ENCODE results near the gene MED13L. TPM values are rescaled to one million over a fixed set of nuclear protein-coding genes. Genes with fewer than 3 reads are reported as not detected.

Gene MED13L
- total and polyA plus RNA-seq, 2 of the 4 experiments (the other 2 are of a cell fraction), result 17.9 to 49.1 TPM

DNA sequence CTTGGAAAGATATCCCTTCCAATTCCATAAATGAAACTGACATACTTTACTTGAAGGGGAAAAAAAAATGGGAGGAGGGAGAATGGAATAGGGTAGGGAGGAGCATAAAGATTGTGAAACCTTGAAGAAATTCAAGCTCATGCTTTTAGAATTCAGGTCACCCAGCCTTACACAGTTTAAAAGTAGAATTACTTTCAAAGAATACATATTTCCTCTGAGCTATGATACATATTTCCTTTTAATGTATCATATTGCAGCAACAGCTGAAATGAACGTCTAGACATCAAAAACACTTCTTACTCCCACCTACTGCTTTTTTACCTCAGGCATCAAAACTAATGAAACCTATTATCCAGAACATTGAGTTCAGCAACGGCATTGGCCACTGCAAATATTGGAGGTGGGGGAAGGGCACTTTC is 156.0 kb downstream of the MED13L start:
- peak overlapping the region; percentile 37; the same call in 1 of the 2 replicates for H3K27ac ChIP-seq (ENCODE audit: insufficient read depth, low read length)
- no peaks in the 10 kb centered on the region for H3K36me3 ChIP-seq (ENCODE audit: control insufficient read depth, insufficient read depth, low read length)
- H4K5ac ChIP-seq (ENCODE audit: low read depth, low read length), result no peak overlapping the region; the same call in 1 of the 2 replicates
- H3K56ac ChIP-seq (ENCODE audit: extremely low read depth, insufficient read depth, low read length), result no peak overlapping the region
- H3K9me1 ChIP-seq (ENCODE audit: insufficient read depth, low read length), result peaks cover 13% of the 10 kb centered on the region
- H3K23ac ChIP-seq (ENCODE audit: low read depth, low read length), result 0 out of 2 replicates have a peak overlapping the region, but pooled peaks have one; percentile 38
- H3K14ac ChIP-seq (replicated peaks; ENCODE audit: low read depth, low read length), result peak overlapping the region; percentile 25; the same call in 1 of the 2 replicates
- peaks cover 71% of the 10 kb centered on the region for H4K20me1 ChIP-seq (ENCODE audit: insufficient read depth, low read length)
- peak overlapping the region; percentile 78; the same call in 1 of the 2 replicates for H3K4me2 ChIP-seq (ENCODE audit: low read depth, low read length)
- no peak overlapping the region for H4K8ac ChIP-seq (ENCODE audit: low read depth in 2 of 2, low read length in 2 of 2)
- no peak overlapping the region for H2AK9ac ChIP-seq (replicated peaks; ENCODE audit: low read depth, low read length, poor library complexity)
- peaks cover 33 to 72% of the 10 kb centered on the region in 2 experiments for H3K79me1 ChIP-seq (ENCODE audit: low read depth in 1 of 2, low read length in 2 of 2)
- peak overlapping the region; percentile 67; the same call in 1 of the 2 replicates for H3K18ac ChIP-seq (ENCODE audit: low read depth, low read length)
- CTCF ChIA-PET, result no interaction called here
- H2AK5ac ChIP-seq (ENCODE audit: low read depth, low read length), result peak overlapping the region; percentile 61; the same call in 1 of the 2 replicates
- dilution Hi-C loops (cut with HindIII; ENCODE audit: low sequenced_read_pairs, unreplicated experiment) (no loop called here), in situ Hi-C loops (cut with MboI; ENCODE audit: low sequenced_read_pairs) (no loop called here), intact Hi-C loops (cut with micrococcal nuclease) (no loop called here)
- 0 out of 2 replicates have a peak overlapping the region, but pooled peaks have one; percentile 35 for H3K9ac ChIP-seq (ENCODE audit: low read depth, low read length)
- H3K27me3 ChIP-seq (ENCODE audit: control insufficient read depth, insufficient read depth, low read length), result no peaks in the 10 kb centered on the region
- H2BK120ac ChIP-seq (ENCODE audit: low read depth, low read length), result no peak overlapping the region
- BruUV-seq (replicated peaks), result no TSS peak
- POLR2A ChIA-PET (ENCODE audit: unreplicated experiment), result no interaction called here
- H2BK20ac ChIP-seq (ENCODE audit: low read depth, low read length), result peak overlapping the region; percentile 17; the same call in 1 of the 2 replicates
- H3K4ac ChIP-seq (ENCODE audit: low read depth, low read length), result no peak overlapping the region; the same call in 1 of the 2 replicates
- no peak overlapping the region for H2BK5ac ChIP-seq (ENCODE audit: low read depth, low read length, poor library complexity, severe bottlenecking)
- no peak overlapping the region for H3K4me3 ChIP-seq (ENCODE audit: insufficient read depth, low read depth, low read length)
- TF ChIP-seq CEBPB (IDR thresholded peaks at IDR 0.05; ENCODE audit: low read depth, low read length) (peak; percentile 82), MAZ (IDR thresholded peaks at IDR 0.05; ENCODE audit: borderline replicate concordance, low read depth, low read length) (no peak), MAFK (IDR thresholded peaks at IDR 0.05; ENCODE audit: low read depth, low read length) (no peak)
- DNase-seq (peak; percentile 60), ATAC-seq (ENCODE audit: low read depth) (peak; percentile 60; the same call in 1 of the 2 replicates)
- no peaks in the 10 kb centered on the region for H3K9me3 ChIP-seq (ENCODE audit: control insufficient read depth, insufficient read depth, low read length)
- H4K91ac ChIP-seq (ENCODE audit: insufficient read depth, low read depth, low read length), result no peak overlapping the region
- H2BK15ac ChIP-seq (ENCODE audit: low read depth, low read length), result no peak overlapping the region; the same call in 2 of the 3 replicates
- H3K4me1 ChIP-seq (ENCODE audit: control insufficient read depth, insufficient read depth, low read length), result peaks cover 14% of the 10 kb centered on the region
- no CpG with 5 or more reads among the region's 2 CpGs for WGBS, 2 experiments (ENCODE audit: extremely low coverage in 2 of 2, insufficient read length in 1 of 2)
- no peak overlapping the region for H2AFZ ChIP-seq (replicated peaks; ENCODE audit: low read length, poor library complexity)
